NCI-H345 (cell line): ENCODE results near the gene KLHL26.

Experiments
- DNase-seq: peaks from one replicate; lab custom pipeline; 2025; lab: John Stamatoyannopoulos, UW

KLHL26 gene

DNA sequence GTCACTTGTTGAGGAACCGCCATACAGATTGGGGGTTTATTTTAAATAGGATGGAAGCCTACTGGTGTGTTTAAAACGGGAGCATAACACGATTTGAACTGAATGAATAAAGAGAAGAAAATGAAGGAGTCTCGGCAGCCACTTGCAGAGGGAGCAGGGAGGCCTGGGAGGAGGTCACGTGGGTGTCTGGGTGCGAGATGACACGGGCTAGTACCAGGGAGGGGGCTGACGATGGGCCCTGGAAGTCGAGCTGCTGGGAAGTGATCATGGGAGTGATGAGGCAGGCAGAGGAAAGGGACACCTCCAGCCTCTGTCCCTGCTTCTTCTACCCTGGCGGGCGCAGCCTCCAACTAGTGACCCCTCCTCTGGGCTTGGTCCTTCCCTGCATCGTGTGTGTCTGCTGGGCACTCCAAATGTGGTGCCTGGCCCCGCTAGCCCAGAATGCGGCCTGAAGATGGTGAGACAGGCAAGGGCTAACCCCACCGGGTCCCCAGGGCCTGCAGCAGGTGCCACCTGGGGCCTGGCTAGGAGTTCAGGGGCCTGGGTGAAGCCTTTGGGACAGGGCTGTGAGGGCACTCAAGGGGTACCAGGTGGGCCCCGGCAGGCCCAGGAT lies 82.1 kb downstream of the KLHL26 start:
- DNase-seq: no peak

GRCh38 chr19:18719541-18719940 lies 82.7 kb downstream of the KLHL26 start:
- no peak for DNase-seq
